HG03460 (cell line): Measurements from ENCODE around the gene PCDHA8.
"Not testable (repeated sequence)": the region's sequence is repeated elsewhere in the genome, so short reads cannot be mapped to it uniquely, and the experiment has no call there.

ENCODE experiments used
- ATAC-seq: cut with Tn5 transposase; IDR thresholded peaks from one replicate; pipeline ENCODE4 v1.9.1; 2021; ENCODE audit not compliant: unreplicated experiment

PCDHA8 gene

DNA sequence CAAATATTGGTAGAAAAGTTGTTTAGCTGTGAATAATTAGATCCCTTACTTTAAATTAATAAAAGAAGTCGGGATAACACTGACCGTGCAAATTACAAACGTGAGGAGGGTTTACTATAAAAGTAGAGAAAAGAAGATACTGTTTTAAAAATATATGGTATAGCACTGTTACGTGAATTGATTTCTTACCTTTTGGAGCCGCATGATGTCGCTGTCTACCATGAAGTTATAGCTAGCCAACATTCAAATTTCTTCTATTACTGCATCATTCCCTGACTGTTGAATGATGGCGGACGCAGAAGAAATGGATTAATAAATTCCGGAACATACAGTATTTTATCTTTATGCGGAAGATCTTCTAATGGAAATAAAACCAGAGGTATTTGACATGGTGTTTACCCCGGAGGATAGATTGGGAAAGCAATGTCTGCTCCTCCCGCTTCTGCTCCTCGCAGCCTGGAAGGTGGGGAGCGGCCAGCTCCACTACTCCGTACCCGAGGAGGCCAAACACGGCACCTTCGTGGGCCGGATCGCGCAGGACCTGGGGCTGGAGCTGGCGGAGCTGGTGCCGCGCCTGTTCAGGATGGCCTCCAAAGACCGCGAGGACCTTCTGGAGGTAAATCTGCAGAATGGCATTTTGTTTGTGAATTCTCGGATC, 13.2 kb upstream of the PCDHA8 start, which contains the start of gene PCDHA6:
Gene PCDHA6, plus strand, starts transcription at position 257 of the 658 bp plus-strand sequence. Its CDS starts 132 bp downstream, at position 389.
- no peak for ATAC-seq

DNA sequence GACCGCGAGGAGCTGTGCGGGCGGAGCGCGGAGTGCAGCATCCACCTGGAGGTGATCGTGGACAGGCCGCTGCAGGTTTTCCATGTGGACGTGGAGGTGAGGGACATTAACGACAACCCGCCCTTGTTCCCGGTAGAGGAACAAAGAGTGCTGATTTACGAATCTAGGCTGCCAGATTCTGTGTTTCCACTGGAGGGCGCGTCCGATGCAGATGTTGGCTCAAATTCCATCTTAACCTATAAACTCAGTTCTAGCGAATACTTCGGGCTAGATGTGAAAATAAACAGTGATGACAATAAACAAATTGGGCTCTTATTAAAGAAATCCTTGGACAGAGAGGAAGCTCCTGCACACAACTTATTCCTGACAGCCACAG, 12.6 kb upstream of the PCDHA8 start:
- ATAC-seq, result no peak

DNA sequence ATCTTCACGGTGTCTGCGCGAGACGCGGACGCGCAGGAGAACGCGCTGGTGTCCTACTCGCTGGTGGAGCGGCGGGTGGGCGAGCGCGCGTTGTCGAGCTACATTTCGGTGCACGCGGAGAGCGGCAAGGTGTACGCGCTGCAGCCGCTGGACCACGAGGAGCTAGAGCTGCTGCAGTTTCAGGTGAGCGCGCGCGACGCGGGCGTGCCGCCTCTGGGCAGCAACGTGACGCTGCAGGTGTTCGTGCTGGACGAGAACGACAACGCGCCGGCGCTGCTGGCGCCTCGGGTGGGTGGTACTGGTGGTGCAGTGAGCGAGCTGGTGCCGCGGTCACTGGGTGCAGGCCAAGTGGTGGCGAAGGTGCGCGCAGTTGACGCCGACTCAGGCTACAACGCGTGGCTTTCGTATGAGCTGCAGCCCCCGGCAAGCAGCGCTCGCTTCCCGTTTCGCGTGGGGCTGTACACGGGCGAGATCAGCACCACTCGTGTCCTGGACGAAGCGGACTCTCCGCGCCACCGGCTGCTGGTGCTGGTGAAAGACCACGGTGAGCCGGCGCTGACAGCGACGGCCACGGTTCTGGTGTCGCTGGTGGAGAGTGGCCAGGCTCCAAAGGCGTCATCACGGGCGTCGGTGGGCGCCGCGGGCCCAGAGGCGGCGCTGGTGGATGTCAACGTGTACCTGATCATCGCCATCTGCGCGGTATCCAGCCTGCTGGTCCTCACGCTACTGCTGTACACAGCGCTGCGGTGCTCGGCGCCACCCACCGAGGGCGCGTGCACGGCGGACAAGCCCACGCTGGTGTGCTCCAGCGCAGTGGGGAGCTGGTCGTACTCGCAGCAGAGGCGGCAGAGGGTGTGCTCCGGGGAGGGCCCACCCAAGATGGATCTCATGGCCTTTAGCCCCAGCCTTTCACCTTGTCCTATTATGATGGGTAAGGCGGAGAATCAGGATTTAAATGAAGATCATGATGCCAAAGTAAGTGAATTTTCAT, 11.2 kb upstream of the PCDHA8 start:
- not testable (repeated sequence) for ATAC-seq

DNA sequence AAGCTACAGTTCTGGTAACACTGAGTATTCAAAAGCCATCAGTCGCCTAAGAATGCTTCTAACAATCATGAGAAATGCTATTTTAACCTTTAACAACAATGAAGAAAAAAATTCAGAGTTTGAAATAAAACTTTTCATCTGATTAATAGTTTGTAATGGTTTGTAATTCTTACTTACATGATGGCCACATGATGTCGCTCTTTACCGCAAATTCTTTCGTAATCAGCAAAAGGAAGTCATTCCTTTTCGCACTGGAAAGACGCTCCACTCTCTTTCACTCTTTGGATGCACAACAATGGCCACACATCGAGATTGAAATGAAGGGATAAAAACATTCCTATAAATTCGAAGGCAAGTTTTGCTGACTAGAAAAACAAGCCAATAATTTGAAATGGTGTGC, 7.0 kb upstream of the PCDHA8 start, which contains the start of gene PCDHA7:
Gene PCDHA7, plus strand, starts transcription at position 277 of the 400 bp plus-strand sequence. Its CDS starts 115 bp downstream, at position 392.
- ATAC-seq, result no peak

DNA sequence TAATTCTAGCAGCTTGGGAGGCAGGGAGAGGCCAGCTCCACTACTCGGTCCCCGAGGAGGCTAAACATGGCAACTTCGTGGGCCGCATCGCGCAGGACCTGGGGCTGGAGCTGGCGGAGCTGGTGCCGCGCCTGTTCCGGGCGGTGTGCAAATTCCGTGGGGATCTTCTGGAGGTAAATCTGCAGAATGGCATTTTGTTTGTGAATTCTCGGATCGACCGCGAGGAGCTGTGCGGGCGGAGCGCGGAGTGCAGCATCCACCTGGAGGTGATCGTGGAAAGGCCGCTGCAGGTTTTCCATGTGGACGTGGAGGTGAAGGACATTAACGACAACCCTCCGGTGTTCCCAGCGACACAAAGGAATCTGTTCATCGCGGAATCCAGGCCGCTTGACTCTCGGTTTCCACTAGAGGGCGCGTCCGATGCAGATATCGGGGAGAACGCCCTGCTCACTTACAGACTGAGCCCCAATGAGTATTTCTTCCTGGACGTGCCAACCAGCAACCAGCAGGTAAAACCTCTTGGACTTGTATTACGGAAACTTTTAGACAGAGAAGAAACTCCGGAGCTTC, 6.5 kb upstream of the PCDHA8 start:
- ATAC-seq, result not testable (repeated sequence)

DNA sequence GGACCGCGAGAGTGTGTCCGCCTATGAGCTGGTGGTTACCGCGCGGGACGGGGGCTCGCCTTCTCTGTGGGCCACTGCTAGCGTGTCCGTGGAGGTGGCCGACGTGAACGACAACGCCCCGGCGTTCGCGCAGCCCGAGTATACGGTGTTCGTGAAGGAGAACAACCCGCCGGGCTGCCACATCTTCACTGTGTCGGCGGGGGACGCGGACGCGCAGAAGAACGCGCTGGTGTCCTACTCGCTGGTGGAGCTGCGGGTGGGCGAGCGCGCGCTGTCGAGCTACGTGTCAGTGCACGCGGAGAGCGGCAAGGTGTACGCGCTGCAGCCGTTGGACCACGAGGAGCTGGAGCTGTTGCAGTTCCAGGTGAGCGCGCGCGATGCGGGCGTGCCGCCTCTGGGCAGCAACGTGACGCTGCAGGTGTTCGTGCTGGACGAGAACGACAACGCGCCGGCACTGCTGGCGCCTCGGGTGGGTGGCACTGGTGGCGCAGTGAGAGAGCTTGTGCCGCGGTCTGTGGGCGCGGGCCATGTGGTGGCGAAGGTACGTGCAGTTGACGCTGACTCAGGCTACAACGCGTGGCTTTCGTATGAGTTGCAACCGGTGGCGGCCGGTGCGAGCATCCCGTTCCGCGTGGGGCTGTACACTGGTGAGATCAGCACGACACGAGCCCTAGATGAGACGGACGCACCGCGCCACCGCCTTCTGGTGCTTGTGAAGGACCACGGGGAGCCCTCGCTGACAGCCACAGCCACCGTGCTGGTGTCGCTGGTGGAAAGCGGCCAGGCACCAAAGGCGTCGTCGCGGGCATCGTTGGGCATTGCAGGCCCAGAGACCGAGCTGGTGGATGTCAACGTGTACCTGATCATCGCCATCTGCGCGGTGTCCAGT, 5.1 kb upstream of the PCDHA8 start:
- no peak for ATAC-seq

DNA sequence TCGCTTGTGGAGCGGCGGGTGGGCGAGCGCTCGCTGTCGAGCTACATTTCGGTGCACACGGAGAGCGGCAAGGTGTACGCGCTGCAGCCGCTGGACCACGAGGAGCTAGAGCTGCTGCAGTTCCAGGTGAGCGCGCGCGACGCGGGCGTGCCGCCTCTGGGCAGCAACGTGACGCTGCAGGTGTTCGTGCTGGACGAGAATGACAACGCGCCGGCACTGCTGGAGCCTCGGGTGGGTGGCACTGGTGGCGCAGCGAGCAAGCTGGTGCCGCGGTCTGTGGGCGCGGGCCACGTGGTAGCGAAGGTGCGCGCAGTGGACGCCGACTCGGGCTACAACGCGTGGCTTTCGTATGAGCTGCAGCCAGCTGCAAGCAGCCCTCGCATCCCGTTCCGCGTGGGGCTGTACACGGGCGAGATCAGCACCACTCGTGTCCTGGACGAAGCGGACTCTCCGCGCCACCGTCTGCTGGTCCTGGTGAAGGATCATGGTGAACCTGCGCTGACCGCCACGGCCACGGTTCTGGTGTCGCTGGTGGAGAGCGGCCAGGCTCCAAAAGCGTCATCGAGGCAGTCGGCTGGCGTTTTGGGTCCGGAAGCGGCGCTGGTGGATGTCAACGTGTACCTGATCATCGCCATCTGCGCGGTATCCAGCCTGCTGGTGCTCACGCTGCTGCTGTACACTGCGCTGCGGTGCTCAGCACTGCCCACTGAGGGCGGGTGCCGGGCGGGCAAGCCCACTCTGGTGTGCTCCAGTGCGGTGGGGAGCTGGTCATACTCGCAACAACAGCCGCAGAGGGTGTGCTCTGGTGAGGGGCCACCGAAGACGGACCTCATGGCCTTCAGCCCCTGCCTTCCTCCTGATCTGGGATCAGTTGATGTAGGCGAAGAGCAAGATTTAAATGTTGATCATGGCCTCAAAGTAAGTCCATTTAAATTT, 2.1 kb downstream of the PCDHA8 start:
- ATAC-seq, result no peak

DNA sequence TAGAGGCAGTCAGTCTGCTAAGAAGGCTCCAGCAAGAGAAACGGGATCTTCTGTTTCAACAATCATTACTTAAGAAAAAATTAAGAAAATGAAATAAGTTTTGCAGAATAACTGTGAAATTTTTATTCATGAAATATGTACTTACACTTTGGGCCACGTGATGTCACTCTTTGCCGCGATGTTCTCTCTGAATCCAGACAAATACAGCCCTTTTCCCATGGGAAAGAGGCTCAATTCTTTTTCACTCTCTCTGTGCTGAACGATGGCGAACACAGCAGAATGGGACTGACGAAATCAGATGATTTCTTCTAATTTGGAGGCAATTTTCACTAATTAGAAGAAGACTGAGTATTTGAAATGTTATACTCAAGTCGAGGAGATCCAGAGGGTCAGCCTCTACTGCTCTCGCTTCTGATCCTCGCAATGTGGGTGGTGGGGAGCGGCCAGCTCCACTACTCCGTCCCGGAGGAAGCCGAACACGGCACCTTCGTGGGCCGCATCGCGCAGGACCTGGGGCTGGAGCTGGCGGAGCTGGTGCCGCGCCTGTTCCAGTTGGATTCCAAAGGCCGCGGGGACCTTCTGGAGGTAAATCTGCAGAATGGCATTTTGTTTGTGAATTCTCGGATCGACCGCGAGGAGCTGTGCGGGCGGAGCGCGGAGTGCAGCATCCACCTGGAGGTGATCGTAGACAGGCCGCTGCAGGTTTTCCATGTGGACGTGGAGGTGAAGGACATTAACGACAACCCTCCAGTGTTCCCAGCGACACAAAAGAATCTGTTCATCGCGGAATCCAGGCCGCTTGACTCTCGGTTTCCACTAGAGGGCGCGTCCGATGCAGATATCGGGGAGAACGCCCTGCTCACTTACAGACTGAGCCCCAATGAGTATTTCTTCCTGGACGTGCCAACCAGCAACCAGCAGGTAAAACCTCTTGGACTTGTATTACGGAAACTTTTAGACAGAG, 7.4 kb downstream of the PCDHA8 start, which contains the start of gene PCDHA9:
Gene PCDHA9, plus strand, starts transcription at position 244 of the 964 bp plus-strand sequence. Its CDS starts 114 bp downstream, at position 358.
- not testable (repeated sequence) for ATAC-seq

DNA sequence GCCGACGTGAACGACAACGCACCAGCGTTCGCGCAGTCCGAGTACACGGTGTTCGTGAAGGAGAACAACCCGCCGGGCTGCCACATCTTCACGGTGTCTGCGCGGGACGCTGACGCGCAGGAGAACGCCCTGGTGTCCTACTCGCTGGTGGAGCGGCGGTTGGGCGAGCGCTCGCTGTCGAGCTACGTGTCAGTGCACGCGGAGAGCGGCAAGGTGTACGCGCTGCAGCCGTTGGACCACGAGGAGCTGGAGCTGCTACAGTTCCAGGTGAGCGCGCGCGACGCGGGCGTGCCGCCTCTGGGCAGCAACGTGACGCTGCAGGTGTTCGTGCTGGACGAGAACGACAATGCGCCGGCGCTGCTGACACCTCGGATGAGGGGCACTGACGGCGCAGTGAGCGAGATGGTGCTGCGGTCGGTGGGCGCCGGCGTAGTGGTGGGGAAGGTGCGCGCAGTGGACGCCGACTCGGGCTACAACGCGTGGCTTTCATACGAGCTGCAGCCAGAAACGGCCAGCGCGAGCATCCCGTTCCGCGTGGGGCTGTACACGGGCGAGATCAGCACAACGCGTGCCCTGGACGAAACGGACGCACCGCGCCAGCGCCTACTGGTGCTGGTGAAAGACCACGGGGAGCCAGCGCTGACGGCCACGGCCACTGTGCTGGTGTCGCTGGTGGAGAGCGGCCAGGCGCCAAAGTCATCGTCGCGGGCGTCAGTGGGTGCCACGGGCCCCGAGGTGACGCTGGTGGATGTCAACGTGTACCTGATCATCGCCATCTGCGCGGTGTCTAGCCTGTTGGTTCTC, 9.0 kb downstream of the PCDHA8 start:
- not testable (repeated sequence) for ATAC-seq

DNA sequence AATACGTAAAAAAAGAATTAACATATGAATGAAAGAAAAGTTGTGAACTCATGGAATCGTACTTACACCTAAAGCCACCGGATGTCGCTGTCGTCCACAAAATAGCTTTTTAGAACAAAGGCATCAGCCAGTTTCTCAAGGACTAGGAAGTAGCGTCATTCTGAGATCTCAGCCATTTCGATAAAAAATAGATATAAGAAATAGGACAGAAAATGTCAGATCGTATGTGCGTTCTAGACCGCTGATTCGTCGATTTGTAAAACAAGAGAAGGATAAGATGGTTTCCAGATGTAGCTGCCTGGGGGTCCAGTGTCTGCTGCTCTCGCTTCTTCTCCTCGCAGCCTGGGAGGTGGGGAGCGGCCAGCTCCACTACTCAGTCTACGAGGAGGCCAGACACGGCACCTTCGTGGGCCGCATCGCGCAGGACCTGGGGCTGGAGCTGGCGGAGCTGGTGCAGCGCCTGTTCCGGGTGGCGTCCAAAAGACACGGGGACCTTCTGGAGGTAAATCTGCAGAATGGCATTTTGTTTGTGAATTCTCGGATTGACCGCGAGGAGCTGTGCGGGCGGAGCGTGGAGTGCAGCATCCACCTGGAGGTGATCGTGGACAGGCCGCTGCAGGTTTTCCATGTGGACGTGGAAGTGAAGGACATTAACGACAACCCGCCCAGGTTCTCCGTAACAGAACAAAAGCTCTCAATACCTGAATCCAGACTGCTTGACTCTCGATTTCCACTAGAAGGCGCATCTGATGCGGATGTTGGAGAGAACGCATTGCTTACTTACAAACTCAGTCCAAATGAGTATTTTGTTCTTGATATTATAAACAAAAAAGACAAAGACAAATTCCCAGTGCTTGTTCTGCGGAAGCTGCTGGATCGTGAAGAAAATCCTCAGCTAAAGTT, 15.0 kb downstream of the PCDHA8 start, which contains the start of gene PCDHA10:
Gene PCDHA10, plus strand, starts transcription at position 126 of the 903 bp plus-strand sequence. Its CDS starts 152 bp downstream, at position 278.
- no peak for ATAC-seq

DNA sequence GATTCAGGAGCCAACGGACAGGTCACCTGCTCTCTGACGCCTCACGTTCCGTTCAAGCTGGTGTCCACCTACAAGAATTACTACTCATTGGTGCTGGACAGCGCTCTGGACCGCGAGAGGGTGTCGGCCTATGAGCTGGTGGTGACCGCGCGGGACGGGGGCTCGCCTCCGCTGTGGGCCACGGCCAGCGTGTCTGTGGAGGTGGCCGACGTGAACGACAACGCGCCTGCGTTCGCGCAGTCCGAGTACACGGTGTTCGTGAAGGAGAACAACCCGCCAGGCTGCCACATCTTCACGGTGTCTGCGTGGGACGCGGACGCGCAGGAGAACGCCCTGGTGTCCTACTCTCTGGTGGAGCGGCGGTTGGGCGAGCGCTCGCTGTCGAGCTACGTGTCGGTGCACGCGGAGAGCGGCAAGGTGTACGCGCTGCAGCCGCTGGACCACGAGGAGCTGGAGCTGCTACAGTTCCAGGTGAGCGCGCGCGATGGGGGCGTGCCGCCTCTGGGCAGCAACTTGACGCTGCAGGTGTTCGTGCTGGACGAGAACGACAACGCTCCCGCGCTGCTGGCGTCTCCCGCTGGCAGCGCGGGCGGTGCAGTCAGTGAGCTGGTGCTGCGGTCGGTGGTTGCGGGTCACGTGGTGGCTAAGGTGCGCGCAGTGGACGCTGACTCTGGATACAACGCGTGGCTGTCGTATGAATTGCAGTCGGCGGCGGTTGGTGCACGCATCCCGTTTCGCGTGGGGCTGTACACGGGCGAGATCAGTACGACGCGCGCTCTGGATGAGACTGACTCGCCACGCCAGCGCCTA, 16.4 kb downstream of the PCDHA8 start:
- ATAC-seq, result no peak

DNA sequence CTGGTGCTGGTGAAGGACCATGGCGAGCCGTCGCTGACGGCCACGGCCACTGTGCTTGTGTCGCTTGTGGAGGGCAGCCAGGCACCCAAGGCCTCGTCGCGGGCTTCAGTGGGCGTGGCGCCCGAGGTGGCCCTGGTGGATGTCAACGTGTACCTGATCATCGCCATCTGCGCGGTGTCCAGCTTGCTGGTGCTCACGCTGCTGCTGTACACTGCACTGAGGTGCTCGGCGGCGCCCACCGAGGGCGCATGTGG, 16.9 kb downstream of the PCDHA8 start:
- ATAC-seq, result no peak

DNA sequence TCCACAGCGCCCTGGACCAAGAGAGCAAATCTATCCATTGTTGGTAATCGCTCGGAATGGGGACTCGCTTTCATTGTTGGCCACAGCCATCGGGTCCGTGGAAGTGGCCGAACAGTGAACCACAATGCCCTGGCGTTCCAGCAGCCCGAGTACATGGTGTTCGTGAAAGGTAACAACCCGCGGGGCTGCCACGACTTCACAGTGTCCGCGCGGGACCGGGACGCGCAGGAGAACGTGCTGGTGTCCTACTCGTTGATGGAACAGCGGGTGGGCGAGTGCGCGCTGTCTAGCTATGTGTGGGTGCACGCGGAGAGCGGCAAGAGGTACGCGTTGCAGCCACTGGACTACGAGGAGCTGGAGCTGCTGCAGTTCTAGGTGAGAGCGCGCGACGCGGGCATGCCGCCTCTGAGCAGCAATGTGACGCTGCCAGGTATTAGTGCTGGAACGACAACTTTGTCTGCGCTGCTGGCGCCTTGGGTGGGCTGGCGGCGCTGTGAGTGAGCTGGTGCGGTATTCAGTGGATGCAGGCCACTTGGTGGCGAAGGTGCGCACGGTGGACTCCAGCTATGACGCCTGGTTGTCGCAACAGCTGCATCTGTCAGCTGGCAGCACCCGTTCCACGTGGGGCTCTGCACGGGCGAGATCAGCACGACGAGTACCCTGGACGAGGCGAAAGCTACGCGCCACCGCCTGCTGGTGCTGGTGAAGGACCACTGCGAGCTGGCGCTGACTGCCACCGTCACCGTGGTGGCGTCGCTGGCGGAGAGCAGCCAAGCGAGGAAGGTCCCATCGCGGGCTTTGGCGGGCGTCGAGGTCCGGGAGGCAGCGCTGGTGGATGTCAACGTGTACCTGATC, 21.7 kb downstream of the PCDHA8 start:
- no peak for ATAC-seq

DNA sequence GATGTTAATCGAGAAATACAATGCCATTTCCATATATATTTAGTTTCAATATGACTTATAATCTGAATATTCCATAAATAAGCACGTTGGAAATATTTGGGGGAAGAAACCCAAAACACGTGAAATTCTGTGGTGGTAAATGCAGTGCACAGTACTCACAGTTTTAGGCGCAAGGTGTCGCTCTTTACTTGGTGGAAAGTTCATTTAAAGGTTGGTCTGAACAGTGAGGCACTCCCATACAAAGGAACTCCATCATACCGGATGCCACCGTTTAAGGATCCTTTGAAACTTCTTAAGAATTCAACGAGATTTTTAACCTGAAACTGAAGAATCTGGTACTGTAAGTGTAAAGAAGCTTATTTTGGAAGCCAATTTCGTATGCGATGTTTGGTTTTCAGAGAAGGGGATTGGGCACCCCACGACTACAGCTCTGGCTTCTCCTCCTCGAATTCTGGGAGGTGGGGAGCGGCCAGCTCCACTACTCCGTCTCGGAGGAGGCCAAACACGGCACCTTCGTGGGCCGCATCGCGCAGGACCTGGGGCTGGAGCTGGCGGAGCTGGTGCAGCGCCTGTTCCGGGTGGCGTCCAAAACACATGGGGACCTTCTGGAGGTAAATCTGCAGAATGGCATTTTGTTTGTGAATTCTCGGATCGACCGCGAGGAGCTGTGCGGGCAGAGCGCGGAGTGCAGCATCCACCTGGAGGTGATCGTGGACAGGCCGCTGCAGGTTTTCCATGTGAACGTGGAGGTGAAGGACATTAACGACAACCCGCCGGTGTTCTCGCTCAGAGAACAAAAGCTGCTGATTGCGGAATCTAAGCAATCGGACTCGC, 28.0 kb downstream of the PCDHA8 start, which contains the start of gene PCDHA11:
Gene PCDHA11, plus strand, starts transcription at position 237 of the 834 bp plus-strand sequence. Its CDS starts 147 bp downstream, at position 384.
- no peak for ATAC-seq
